Inferior parietal cortex (tissue), 1 donor: ENCODE results near the gene DLGAP4.

Experiments used
- DNase-seq: peaks from one replicate; pipeline ENCODE4 v3.0.0-alpha.2; 2016; ENCODE audit errors: extremely low spot score

Gene DLGAP4

DNA sequence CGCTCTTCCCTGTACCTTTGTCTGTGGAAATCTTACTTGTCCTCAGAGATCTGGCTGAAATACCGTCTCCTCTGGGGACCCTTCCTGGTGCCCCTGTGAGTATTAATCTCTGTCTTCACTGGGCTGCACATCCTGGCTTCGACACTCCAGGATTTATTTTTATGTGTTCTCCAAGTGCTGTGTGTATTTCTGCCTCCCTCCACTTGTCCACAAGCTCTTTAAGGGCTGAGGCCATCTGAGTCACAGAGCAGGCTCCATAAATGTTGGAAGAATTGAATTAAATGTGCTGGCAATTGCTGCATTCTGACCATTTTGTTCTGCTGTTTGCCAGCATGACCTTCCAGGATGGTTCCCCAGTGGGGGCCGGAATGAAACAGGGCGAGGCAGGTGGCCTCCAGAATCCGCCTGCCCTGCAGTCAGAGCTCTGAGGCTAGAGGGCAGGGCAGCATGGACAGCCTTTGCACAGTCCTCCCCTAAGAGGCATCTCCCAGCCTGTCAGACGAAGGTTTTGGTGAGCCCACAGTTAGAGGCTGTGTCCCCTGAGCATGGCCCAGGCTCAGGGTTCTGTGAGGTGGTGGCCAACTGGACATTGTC, 105.8 kb downstream of the DLGAP4 start:
- DNase-seq = no peak

DNA sequence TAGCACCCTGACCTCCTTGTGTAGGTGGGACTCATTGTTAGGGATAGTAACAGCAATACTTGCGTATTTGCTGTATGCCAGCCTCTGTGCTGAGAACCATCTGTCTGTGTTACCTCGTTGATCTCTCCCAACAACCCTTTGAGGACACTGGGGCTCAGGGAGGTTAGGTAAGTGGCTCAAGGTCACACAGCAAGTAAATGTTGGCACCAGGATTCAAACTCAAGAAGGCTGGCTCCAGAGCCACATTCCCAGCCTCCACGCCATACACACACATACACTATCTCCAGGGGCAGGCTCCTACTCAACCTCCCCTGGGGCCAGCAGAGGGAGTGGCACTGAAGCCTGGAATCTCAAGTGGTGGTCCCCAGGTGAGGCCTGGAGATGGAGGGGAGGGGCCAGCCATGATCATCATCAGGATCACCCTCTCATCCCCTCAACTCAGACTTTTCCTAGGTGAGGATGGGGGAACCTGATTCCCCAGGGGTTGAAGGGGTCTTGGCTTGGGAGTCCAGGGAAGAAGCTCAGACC, 109.4 kb downstream of the DLGAP4 start:
- DNase-seq = no peak

DNA sequence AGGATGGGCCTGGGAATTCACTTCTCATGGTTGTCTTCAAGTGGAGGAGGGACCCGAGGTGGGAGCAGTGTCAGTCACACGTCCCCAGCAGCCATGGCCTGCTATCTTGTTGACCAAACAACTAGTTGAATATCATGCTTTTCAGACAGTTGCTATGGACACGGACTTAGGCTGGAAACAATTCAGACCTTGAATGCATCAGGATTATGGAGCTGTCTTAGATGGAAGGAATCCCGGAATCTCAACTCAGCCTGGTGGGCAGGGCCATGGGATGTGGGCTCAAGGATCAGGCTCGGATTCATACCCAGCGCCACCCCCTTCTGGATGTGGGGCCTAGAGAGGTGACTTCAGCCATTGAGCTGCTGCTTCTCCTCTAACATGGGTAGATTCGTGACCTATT, 112.6 kb downstream of the DLGAP4 start:
- DNase-seq = no peak

DNA sequence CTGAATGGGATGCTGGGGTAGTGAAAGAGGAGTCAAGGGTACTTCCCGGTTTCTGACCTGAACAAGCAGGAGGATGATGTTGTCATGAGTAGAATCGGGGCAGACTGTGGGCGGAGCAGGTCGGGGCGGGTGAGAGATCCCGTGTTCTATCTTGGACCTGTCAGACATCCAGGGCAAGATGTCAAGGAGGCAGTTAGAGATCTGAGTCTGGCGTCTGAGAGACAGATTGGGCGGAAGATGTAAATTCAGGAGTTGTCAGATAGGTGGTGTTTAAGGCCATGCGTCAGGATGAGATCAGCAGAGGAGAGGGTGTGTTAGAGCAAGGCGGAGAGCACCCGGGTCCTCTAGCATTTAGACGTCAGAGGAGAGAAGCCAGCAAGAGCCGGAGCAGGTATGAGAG, 115.5 kb downstream of the DLGAP4 start:
- no peak for DNase-seq

DNA sequence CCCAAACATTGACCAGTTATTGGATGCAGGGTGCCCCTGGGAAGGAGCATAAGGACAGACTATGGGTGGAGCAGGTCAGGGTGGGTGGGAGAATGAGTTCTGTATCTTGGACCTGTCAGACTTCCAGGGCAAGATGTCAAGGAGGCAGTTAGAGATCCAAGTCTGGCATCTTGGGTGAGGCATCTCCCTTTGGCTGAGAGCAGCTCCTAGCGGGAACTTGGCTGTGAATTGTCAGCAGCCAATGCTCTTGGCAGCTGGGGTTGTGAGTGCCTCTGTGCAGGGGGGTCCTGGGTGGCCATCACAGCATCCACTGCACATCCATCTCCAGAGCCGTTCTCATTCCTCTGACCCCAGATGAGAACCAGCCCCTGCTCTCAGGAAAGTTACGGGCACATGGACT, 118.2 kb downstream of the DLGAP4 start:
- DNase-seq = no peak

DNA sequence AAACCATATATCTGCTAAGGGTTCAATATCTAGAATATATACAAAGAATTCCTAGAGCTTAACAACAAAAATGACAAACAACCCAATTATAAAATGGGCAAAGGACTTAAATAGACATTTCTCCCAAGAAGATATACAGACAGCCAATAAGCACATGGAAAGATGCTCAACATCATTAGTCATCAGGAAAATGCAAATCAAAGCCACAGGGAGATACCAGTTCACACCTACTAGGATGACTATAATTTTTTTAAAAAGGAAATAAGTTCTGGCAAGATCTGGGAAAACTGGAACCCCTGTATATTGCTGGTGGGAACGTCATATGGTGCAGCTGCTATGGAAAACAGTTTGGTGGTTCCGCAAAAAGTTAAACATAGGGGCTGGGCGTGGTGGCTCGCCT, 119.0 kb downstream of the DLGAP4 start:
- DNase-seq = no peak

DNA sequence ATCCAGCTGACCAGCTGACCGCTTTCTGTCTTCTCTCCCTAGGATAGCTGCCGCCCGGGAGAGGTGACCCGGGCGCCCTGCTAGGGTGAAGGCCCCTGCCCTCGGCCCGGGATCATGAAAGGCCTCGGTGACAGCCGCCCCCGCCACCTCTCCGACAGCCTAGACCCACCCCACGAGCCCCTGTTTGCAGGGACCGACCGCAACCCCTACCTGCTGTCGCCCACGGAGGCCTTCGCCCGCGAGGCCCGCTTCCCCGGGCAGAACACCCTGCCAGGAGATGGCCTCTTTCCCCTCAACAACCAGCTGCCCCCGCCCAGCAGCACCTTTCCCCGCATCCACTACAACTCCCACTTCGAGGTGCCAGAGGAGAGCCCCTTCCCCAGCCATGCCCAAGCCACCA, 125.5 kb downstream of the DLGAP4 start:
- DNase-seq = no peak

DNA sequence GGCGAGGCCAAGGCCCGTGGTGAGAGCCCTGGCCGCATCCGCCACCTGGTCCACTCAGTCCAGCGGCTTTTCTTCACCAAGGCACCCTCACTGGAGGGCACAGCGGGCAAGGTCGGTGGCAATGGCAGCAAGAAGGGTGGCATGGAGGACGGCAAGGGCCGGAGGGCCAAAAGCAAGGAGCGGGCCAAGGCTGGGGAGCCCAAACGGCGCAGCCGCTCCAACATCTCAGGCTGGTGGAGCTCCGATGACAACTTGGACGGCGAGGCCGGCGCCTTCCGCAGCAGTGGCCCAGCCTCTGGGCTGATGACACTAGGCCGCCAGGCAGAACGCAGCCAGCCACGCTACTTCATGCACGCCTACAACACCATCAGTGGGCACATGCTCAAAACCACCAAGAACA, 126.0 kb downstream of the DLGAP4 start:
- DNase-seq = no peak

DNA sequence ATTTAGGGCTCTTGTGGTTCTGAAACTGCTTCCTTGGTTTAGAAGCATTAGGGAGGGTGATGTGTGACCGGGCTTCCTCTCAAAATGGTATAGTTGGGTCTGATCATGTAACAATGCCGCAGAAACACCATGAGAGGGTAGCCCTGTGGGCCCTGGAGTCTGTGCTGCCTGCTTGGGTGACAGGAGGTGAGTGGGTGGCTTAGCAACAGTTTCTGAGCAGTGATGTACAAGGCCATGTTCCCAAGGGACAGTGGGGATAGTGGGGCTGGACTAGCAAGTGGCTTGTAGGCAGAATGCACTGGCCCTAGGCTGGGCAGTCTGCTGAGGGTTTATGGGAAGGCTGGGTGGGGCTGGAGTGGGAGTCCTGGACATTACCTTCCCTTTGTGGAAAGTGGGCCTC, 128.2 kb downstream of the DLGAP4 start:
- DNase-seq = no peak

DNA sequence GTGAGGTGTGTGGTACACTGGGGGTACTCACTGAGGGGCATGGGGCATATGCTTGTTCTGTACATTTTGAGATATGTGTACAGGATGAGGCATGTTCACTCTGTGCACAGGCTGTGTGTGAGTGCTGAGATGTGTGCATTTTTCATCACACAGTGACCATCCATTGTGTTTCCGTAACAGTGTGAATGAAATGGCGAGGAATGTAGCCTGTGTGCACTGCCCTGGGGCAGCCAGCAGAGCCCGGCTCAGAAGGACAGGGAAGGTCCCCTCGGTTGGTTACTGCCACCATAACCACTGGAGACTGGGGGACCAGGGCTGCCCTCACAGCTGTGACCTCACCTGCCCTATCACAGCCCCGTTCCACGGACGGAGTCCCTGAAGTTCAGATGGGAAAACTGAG, 129.0 kb downstream of the DLGAP4 start:
- DNase-seq = no peak

DNA sequence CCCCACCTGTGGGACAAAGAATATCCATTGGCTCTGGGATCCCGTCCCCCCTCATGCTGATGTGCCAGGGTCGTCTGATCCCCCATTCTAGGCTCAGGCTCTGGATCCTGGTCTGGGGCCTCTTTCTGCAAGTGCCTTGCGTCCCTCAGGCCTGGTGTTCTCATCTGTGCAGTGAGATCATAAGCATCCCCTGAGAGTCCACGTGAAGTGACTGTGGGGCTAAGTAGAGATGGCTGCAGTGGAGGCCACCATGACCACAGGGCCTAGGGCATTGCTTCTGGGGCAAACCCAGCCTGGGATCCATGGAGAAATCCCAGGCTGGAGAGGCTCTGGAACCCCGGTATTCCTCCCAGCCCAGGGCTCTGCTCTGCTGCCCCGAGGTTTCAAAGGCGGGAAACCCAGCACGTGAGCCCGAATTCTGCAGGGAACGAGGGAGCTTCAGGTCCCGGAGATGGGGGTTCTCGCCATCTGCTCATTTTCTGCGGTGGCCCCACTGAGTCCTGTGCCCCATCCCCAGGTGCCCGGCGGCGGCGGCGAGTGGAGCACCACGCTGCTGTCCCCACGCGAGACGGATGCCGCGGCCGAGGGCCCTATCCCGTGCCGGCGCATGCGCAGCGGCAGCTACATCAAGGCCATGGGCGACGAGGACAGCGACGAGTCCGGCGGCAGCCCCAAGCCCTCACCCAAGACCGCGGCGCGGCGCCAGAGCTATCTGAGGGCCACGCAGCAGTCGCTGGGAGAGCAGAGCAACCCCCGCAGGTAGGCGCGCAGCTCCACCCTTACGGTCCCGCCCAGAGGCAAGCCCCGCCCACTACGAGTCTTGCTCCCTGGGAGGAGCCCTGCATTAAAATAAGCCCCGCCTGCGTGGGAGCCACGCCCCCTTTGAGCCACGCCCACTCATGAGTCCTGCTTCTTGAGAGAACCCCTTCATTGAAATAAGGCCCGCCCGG, 129.7 kb downstream of the DLGAP4 start:
- DNase-seq = peak; percentile 47

DNA sequence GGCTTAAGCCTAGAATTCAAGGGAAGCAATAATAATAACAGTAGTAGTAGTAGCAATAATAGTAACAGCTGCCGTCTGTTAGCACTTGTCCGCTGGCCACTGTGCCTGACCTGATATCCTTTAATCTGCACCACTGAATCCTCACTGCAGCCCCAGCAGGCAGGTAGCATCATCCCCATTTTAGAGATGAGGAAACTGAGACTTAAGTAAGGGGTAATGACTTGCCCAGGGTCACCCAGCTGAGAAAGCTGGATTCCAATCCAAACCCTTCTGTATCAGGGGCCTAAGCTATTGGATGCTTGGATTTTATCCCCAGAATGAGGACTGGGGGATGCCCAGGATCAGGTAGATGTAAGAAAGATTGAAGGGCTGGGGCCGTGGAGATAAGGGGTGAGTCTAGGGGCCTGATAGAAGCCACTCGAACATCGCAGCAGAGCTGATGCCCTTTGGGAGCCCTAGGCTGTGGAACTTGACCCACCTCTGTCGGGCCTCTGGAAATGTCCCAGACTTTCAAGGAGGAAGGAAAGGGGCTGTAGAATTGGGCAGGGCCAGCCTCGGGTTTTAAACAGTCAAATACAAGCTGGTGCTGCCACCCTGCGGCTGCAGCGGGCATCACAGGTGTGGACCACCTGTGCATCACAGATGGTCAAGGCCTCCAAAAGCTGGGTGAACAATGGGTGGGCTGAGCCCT, 133.0 kb downstream of the DLGAP4 start:
- peak; percentile 60 for DNase-seq

DNA sequence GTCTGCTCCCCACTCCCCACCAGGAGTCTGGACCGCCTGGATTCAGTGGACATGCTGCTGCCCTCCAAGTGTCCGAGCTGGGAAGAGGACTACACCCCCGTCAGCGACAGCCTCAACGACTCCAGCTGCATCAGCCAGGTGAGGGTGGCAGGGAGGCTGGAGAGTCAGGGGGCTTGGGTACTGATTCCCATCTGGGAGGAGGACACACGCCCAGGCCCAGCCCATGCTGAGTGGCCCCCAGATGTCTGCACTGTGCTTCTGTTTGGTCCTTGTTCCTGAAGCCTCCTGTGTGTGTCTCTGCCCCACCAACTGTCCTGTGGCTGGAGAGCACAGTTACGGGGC, 133.6 kb downstream of the DLGAP4 start:
- DNase-seq = no peak

DNA sequence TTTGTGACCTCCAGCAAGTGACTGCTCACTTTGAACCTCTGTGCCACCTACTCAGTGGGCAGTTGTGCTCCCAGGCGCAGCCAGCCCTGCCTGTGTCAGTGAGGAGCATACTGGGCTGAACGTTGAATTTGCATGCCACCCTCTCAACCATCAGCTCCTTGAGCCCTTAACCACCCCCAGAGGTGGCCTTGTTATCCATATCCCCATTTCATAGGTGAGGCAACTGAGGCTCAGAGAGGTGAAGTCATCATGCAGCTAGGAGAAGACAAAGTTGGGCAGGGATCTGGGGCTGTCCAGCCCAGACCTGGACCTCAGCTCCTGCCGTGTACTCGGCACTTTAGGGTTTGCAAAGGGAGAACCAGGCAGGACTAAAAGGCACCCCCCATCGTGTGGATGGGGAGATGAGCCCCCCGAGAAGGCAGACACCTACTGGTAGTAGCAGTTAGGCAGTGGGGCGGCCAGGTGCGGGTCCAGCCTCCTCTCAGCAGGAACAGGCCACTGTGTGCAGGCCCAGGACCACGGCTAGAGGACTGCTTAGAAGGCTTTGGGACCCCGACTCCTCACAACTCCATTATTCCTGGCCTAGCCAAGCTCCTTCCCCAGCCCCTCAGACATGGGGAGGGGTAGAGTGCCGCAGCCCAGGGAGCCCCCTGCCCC, 134.4 kb downstream of the DLGAP4 start:
- no peak for DNase-seq

DNA sequence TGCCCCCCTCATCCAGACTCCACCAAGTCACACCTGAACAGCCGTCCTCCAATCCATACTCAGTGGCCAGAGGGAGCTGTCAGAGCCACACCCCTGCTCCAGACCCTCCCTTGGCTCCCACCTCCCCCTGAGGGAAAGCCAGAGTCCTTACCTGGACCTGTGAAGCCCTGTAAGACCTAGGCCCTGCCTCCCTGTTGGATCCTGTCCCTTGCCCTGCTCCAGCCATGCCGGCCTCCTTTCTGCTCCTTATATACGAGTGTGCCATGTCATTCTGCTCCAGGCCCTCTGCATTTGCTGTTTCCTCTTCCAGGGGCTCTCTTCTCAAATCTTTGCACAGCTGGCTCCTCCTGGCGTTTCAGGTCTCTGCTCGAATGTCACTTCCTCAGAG, 134.9 kb downstream of the DLGAP4 start:
- DNase-seq = no peak

DNA sequence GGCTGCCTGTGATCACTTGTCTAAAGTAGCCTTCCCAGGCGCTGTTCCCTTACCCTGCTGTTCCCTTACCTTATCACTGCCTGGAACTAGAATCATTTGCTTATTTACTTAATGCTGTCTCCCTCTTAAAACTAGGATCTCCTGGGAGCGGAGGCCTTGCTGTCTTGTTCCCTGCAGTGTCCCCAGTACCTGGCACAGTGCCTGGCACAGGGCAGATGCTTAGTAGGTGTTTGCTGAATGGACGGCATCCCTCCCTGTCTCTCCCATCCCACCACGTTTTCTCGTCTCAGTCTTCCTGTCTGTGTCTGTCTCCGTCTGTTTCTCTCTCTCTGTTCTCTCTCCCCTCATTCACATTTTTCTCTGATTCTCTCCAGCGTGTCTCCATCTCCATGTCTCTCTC, 135.3 kb downstream of the DLGAP4 start:
- peak; percentile 20 for DNase-seq

DNA sequence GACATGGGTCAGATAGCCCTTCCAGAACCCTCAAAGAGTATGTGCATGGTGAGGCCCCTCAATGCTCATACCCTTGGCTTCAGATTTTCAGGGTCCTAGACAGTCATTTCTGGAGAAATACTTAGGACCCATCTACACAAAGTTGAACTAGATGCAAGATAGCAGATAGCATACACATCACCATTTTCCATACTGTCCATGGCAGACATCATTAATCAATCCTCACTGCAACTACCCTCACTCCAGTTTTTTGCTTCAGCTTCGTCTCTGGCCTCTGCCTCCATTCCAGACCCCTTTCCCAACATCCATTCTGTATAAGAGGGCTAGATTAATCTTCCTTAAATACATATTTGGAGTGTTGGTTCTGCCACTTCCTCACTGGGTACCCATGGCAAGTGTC, 139.7 kb downstream of the DLGAP4 start:
- no peak for DNase-seq

DNA sequence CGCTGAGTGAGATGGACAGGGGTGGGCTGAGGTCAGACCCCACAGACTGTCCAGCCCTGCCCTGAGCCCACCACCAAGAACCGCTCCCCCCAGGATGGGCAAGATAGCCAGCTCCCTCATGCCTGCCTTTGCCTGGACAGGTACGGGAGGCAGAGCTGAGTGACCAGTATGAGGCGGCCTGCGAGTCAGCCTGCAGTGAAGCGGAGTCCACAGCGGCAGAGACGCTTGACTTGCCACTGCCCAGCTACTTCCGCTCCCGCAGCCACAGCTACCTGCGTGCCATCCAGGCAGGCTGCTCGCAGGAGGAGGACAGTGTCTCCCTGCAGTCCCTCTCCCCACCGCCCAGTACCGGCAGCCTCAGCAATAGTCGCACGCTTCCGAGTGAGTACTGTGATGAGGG, 140.4 kb downstream of the DLGAP4 start:
- no peak for DNase-seq

DNA sequence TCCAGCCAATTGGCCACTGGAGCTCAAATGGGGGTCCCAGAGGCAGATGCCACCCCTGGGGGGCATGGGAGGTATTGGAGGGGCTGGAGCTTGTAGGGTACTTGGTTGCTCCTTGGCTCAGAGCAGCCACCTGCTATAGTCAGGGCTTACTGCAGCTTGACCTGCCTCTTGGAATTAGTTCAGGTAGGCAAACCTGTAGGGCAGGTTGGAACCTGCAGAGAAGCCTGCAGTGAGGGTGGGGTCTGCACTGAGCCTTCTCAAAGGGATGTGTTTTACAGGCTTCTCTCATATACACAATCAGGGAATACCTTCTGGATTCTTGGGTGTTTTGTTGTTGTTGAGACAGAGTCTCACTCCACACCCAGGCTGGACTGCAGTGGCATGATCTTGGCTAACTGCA, 141.0 kb downstream of the DLGAP4 start:
- DNase-seq = no peak

DNA sequence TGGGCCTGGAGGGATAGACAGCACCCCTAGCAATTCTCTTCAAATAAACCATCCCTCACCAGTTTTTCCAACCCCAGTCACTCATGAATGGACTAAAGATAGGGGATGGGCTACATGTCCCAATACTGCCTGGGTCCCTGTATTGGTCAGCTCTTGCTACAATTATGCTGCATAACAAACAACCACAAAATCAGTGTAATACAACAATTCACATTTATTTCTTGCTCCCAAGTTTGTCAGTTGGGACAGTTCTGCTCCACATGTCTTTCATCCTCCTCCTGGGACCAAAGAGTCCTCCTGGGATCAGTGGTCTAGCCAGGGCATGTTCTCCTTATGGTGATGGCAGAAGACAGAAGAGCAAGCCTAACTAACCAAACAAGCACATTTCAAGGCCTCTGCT, 143.5 kb downstream of the DLGAP4 start:
- no peak for DNase-seq

DNA sequence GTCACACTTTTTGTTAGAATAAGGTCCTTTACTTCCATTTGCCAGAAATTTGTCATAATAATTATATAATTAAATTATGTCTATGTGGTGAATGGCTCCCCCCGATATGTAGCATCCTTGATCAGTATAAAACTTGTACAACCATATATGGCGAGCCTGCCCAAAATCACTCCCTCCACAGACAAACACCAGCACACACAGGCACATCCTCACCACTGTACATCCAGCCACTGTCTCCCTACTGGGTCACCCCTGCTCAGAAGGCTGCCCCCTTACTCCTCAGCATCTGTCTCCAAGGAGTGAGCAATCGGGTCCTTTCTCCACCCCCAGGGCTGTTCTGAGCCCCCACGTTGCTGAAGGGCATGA, 148.2 kb downstream of the DLGAP4 start:
- DNase-seq = no peak

DNA sequence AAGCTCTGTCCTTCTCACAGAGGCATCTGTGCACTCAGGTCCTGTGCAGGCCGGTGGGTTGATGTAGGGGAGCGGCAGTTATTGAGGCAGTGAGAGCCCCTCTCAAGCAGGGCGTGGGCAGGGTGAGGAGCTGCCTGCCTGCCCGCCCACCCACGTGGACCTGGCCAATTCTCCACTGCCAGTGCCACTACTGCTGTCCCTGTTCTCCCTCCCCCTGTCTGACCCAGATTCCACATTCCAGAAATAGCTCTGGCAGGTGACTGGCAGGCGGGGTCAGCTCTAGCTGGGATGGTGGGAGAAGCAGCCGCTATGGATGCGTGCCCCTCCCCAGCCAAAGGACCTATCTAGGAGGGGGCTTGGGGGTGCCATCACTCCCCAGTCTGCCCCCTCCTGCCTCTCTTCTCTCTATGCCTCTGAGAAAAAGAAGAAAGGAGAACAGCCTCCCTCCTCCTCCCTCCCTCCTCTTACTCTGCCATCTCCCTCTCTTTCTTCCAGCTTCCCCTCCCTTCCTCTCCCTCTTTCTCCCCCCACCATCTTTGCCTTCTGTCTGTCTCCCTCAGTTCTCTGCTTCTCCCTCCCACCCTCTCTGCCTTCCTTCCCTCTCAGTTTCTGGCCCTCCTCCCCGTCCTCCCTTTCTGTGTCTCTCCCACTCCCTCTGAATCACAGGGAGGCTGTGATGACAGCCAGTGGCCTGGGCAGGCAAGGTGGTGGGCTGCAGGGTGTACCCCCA, 148.7 kb downstream of the DLGAP4 start:
- DNase-seq = no peak
